ENCODE results near the gene SYP.

Gene SYP

DNA sequence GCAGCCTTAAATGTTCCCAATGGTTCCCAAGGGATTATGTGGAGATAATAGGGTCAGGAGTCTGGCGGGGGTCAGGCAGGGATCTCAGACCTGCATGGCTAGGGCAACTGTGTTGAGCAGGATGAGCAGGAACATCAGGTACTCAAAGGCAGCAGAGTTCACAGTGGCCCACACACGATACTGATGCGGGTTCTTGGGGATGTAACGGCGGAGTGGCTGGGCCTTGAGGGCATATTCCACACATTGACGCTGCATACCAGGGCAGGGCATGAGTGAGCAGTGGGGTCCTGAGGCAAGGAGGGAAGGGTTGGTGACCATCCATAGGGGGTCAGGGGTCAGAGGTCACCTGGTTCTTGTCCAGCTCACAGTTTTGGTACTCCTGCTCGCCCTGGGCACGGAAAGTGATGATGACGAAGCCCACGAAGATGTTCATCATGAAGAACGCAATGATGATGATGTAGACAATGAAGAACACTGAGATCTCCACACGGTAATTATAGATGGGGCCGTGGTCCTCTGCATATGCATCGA is 15.1 kb upstream of the SYP start:
- H3K27ac ChIP-seq (ENCODE audit: low read length) = no peak overlapping the region
- no peaks in the 10 kb centered on the region for H3K4me1 ChIP-seq (ENCODE audit: insufficient read depth, low read length)
- no peak overlapping the region for H3K9ac ChIP-seq (ENCODE audit: low read depth, low read length)
- H3K9me3 ChIP-seq (ENCODE audit: insufficient read depth, low read depth, low read length) = no peaks in the 10 kb centered on the region
- no peaks in the 10 kb centered on the region for H3K27me3 ChIP-seq (ENCODE audit: insufficient read depth, low read length)
- no peaks in the 10 kb centered on the region for H3K36me3 ChIP-seq (ENCODE audit: insufficient read depth, low read depth, low read length)
- H3K4me3 ChIP-seq (ENCODE audit: low read length) = no peak overlapping the region

DNA sequence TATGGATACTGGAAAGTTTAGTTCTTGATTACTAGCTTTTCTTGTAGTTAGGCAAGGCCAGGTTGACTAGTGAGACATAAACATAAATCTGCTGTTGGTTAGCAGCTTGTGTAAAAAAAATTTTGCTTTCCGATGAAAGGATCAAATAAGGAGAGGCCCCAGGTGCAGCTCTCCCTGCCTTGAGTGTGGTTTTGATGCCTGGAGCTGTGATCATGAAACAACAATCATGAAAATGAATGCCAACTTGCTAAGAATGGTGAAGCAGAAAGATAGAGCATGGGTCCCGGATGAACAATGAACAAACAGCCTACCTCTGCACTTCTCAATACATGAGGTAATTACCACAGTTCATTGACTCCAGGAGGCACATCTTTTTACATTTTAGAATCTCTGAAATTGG is 14.4 kb upstream of the SYP start:
- no peaks in the 10 kb centered on the region for H3K27me3 ChIP-seq (ENCODE audit: insufficient read depth, low read length)
- H3K4me1 ChIP-seq (ENCODE audit: insufficient read depth, low read length) = no peaks in the 10 kb centered on the region
- no peaks in the 10 kb centered on the region for H3K36me3 ChIP-seq (ENCODE audit: insufficient read depth, low read depth, low read length)

DNA sequence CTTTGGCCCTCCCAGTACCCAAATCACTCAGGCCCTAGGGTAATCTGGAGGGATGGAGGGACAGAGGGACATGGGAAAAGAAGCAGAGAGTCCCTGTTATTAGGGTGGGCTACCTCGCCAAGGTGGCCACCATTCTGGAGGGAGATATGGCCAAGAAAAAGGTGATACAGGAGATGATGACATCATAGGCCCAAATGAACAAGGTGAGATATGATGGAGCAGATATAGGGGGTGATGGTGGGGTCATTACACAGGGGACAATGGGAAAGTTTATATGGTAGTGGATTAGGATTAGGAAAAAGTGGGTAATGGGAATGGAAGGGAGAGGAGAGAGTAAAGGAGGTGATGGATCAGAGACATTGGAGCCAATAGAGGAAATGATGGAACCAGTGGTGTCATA is 12.9 kb upstream of the SYP start:
- H3K4me3 ChIP-seq (ENCODE audit: low read length) = no peak overlapping the region
- no peaks in the 10 kb centered on the region for H3K27me3 ChIP-seq (ENCODE audit: insufficient read depth, low read length)
- no peaks in the 10 kb centered on the region for H3K9me3 ChIP-seq (ENCODE audit: insufficient read depth, low read depth, low read length)
- H3K9ac ChIP-seq (ENCODE audit: low read depth, low read length) = no peak overlapping the region
- no peaks in the 10 kb centered on the region for H3K4me1 ChIP-seq (ENCODE audit: insufficient read depth, low read length)
- H3K36me3 ChIP-seq (ENCODE audit: insufficient read depth, low read depth, low read length) = no peaks in the 10 kb centered on the region
- no peak overlapping the region for H3K27ac ChIP-seq (ENCODE audit: low read length)

More for the DNA sequence above, 14.4 kb upstream of the SYP start:
- Histone ChIP-seq H3K4me3 (ENCODE audit: low read length) (no peak overlapping the region), H3K27ac (ENCODE audit: low read length) (no peak overlapping the region), H3K9ac (ENCODE audit: low read depth, low read length) (no peak overlapping the region), H3K9me3 (ENCODE audit: insufficient read depth, low read depth, low read length) (no peaks in the 10 kb centered on the region)

DNA sequence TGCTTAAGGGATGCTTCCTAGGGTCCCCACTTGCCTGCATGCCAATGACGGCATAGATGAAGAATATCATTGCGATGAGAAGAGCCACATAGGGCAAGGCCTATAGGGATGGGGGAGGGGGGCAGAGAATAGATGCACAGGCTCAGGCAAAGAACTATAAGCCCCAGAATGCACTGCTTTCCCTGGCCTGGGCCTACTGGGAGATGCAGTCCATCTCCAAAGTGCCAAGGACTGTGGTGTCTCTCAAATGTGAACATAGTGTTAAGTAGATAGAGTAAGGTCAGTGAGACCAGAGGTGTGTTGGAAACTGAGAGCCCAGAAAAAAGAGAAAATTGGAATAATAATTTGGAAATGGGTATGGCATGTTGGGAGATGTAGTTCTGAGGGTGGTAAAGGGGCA is 12.2 kb upstream of the SYP start:
- H3K9me3 ChIP-seq (ENCODE audit: insufficient read depth, low read depth, low read length) = no peaks in the 10 kb centered on the region
- no peak overlapping the region for H3K27ac ChIP-seq (ENCODE audit: low read length)
- H3K27me3 ChIP-seq (ENCODE audit: insufficient read depth, low read length) = no peaks in the 10 kb centered on the region
- no peaks in the 10 kb centered on the region for H3K36me3 ChIP-seq (ENCODE audit: insufficient read depth, low read depth, low read length)
- no peaks in the 10 kb centered on the region for H3K4me1 ChIP-seq (ENCODE audit: insufficient read depth, low read length)
- H3K4me3 ChIP-seq (ENCODE audit: low read length) = no peak overlapping the region
- H3K9ac ChIP-seq (ENCODE audit: low read depth, low read length) = no peak overlapping the region

DNA sequence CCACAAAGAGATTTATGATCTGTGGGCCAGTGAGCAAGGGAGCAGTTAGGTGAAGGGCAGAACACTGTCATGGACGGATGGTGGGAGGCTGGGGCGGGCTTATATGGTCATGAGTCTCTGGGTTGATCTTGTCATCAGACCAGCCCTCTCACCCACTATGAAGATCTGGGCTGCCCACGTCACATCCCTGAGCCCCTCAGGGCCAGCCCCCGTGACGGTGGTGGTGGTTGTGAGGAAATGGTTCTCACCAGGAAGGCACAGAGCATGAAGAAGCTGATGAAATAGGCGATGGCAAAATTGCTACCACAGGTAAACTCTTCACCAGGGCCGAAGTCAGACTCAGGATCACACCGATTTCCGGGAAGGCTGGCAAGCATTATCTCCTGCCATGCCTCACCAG is 11.1 kb upstream of the SYP start:
- no peaks in the 10 kb centered on the region for H3K36me3 ChIP-seq (ENCODE audit: insufficient read depth, low read depth, low read length)
- no peaks in the 10 kb centered on the region for H3K4me1 ChIP-seq (ENCODE audit: insufficient read depth, low read length)
- no peak overlapping the region for H3K9ac ChIP-seq (ENCODE audit: low read depth, low read length)
- no peaks in the 10 kb centered on the region for H3K27me3 ChIP-seq (ENCODE audit: insufficient read depth, low read length)
- H3K9me3 ChIP-seq (ENCODE audit: insufficient read depth, low read depth, low read length) = no peaks in the 10 kb centered on the region
- H3K4me3 ChIP-seq (ENCODE audit: low read length) = no peak overlapping the region
- no peak overlapping the region for H3K27ac ChIP-seq (ENCODE audit: low read length)

DNA sequence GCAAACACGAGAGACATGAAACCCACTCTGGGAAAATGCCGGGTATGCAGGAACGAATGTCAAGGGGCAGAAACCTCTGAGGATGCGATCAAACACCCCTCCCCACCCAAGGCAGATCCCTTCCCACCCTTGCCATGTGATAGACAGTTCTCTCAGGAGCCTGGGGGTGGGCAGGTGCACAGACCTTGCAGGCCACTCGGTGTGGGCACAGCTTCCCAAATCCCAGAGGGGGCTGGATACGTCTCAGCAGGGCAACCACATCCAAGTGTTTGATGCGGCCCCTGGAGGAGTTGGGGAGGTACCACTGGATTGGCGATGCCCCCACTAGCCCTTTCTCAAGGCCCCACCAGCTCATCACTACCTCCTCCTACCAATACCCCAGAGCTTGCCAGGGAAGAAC is 10.4 kb upstream of the SYP start:
- Histone ChIP-seq H3K4me3 (ENCODE audit: low read length) (no peak overlapping the region), H3K4me1 (ENCODE audit: insufficient read depth, low read length) (no peaks in the 10 kb centered on the region), H3K36me3 (ENCODE audit: insufficient read depth, low read depth, low read length) (no peaks in the 10 kb centered on the region), H3K27ac (ENCODE audit: low read length) (no peak overlapping the region), H3K27me3 (ENCODE audit: insufficient read depth, low read length) (no peaks in the 10 kb centered on the region), H3K9me3 (ENCODE audit: insufficient read depth, low read depth, low read length) (no peaks in the 10 kb centered on the region), H3K9ac (ENCODE audit: low read depth, low read length) (no peak overlapping the region)

DNA sequence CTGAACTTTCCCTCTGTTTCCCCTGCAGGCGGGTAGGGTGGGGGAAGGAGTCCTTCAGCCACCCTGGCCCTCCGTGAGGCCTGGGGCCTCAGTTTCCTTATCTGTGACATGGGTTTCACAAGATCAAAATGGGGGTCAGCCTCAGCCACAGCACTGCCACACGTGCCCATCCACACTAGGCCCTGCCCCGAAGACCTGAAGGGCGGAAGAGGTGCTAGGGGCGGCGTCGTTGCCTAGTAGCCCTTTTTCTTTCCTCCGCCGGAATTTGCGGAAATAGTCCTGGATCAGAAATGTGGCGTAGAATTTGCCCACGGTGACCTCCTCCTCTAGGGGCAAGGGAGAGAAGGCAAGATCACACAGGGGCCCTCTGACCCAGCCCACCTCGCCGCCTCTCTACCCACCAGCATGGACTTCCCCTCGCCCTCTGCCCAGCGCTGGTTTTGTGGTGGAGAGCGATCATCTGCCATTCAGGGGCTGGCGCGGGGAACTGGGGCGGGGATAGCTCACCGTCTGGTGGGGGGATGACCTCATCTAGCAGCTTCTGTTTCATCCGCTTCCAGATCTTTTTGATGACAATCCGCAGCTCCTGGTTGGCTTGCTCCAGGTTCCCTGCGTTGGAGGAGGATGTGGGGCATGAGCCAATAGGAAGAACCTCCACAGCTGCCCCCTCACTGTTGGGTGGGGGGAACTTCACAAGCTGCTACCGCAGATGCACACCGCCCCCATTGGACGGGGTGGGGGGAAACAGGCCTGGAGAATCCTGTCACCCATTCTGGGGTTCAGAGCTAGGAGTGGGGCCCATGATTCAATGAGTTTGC is 9.7 kb upstream of the SYP start:
- Histone ChIP-seq H3K36me3 (ENCODE audit: insufficient read depth, low read depth, low read length) (no peaks in the 10 kb centered on the region), H3K9me3 (ENCODE audit: insufficient read depth, low read depth, low read length) (no peaks in the 10 kb centered on the region), H3K4me1 (ENCODE audit: insufficient read depth, low read length) (no peaks in the 10 kb centered on the region), H3K9ac (ENCODE audit: low read depth, low read length) (no peak overlapping the region; the same call in 1 of the 2 replicates), H3K27ac (ENCODE audit: low read length) (no peak overlapping the region), H3K4me3 (ENCODE audit: low read length) (peak overlapping the region; percentile 38; the same call in 1 of the 2 replicates), H3K27me3 (ENCODE audit: insufficient read depth, low read length) (no peaks in the 10 kb centered on the region)

DNA sequence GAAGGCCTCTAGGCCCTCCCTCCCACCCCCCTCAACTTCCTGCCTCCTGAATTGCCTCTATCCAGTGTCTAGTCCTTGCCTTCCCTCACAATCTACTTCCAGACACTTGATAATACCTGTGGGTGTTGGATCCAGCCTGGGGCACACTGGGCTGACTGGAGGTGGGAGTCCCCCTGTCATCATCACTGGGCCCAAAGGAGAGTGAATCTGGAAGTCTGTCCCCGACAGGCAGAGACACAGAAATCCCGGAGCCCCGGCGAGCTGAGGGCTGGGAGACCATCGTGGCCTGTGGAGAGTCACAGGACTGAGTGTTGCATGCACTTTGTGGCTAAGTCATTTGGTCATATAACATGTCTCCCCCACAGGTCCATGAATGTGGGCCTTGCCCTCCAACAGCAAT is 8.4 kb upstream of the SYP start:
- no peaks in the 10 kb centered on the region for H3K36me3 ChIP-seq (ENCODE audit: insufficient read depth, low read depth, low read length)
- H3K9ac ChIP-seq (ENCODE audit: low read depth, low read length) = no peak overlapping the region
- H3K9me3 ChIP-seq (ENCODE audit: insufficient read depth, low read depth, low read length) = no peaks in the 10 kb centered on the region
- H3K27ac ChIP-seq (ENCODE audit: low read length) = no peak overlapping the region
- H3K4me3 ChIP-seq (ENCODE audit: low read length) = no peak overlapping the region
- no peaks in the 10 kb centered on the region for H3K4me1 ChIP-seq (ENCODE audit: insufficient read depth, low read length)
- no peaks in the 10 kb centered on the region for H3K27me3 ChIP-seq (ENCODE audit: insufficient read depth, low read length)

DNA sequence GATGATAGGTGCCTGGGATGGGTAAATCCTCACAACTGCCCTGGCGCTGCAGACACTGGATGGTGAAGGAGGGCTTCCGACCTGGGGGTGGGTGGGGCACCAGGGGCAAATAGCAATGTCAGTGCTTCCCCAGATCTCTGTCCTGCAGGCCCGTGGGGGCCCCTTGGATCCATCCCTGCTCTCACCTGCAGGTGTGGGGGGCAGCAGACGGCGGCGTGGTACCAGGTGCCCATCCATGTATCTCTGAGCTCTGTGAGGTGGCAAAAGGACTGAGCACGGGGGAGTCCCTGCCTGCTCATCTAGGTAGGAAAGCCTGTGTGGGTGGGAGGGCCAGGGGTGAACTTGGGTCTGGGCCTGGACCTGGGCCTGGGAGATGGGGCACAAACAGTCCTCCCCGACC is 6.5 kb upstream of the SYP start:
- H3K27ac ChIP-seq (ENCODE audit: low read length) = no peak overlapping the region
- H3K27me3 ChIP-seq (ENCODE audit: insufficient read depth, low read length) = no peaks in the 10 kb centered on the region
- no peaks in the 10 kb centered on the region for H3K36me3 ChIP-seq (ENCODE audit: insufficient read depth, low read depth, low read length)
- H3K4me1 ChIP-seq (ENCODE audit: insufficient read depth, low read length) = no peaks in the 10 kb centered on the region
- no peaks in the 10 kb centered on the region for H3K9me3 ChIP-seq (ENCODE audit: insufficient read depth, low read depth, low read length)
- no peak overlapping the region for H3K9ac ChIP-seq (ENCODE audit: low read depth, low read length)
- H3K4me3 ChIP-seq (ENCODE audit: low read length) = no peak overlapping the region

DNA sequence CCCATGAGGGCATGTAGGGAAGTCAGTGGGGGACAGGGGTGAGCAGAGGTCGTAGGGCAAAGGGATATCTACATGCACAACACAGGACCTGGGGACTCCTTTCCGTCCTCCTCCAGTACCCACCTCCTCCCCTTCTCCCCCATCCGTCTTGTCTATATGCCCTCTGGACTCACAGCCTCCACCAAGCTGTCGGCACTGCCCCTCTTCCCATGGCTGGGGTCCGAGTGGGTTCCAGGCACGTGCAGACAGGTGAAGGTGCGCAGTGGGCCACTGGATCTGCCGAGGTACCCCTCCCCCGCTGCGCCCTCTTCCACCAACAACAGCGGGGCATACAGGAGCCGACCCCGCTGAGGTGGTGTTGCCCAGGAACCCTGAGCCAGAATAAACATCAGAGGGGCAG is 5.5 kb upstream of the SYP start:
- Histone ChIP-seq H3K9ac (ENCODE audit: low read depth, low read length) (no peak overlapping the region), H3K27me3 (ENCODE audit: insufficient read depth, low read length) (no peaks in the 10 kb centered on the region), H3K36me3 (ENCODE audit: insufficient read depth, low read depth, low read length) (no peaks in the 10 kb centered on the region), H3K4me1 (ENCODE audit: insufficient read depth, low read length) (no peaks in the 10 kb centered on the region), H3K4me3 (ENCODE audit: low read length) (no peak overlapping the region), H3K9me3 (ENCODE audit: insufficient read depth, low read depth, low read length) (no peaks in the 10 kb centered on the region), H3K27ac (ENCODE audit: low read length) (no peak overlapping the region)

DNA sequence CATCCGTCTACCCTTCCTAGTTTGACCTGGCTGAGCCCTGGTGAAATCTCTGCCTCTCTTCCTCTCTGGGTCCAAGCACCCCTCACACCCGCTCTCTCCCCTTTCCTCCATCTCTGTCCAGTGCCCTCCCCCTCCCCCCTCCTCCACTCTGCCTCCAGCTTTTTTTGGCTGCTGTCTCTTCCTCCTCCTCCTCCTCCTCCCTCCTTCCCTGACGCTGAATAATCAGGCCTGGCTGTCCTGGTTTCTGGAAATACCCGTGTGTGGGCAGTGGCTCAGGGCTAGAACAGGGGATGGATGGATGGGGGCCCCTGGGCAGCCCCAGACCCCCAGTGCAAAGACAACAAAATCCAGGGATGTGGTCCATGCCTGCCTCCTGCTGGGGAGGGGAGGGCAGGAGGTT is 4.7 kb upstream of the SYP start:
- Histone ChIP-seq H3K9ac (ENCODE audit: low read depth, low read length) (no peak overlapping the region), H3K4me1 (ENCODE audit: insufficient read depth, low read length) (no peaks in the 10 kb centered on the region), H3K4me3 (ENCODE audit: low read length) (no peak overlapping the region), H3K9me3 (ENCODE audit: insufficient read depth, low read depth, low read length) (no peaks in the 10 kb centered on the region), H3K36me3 (ENCODE audit: insufficient read depth, low read depth, low read length) (no peaks in the 10 kb centered on the region), H3K27ac (ENCODE audit: low read length) (no peak overlapping the region), H3K27me3 (ENCODE audit: insufficient read depth, low read length) (no peaks in the 10 kb centered on the region)

DNA sequence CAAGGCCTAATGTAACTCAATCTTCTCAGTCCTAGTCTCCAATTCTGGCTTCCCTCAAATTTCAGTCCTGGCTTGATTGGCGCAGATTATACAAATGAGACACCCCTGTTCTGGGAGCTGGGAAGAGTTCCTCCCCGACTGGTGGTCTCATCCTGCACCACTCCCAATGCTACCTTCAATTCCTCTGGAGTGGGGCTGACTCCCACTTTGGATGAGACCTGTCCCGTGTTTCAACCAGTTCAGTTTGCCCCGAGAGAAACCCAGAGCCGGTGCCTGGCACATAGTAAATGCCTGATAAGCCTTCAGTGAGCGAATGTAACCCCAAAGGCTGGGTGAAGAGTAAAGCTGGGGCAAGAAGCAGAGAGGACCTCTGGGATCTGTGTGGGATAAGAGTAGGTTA is 4.0 kb upstream of the SYP start:
- no peaks in the 10 kb centered on the region for H3K36me3 ChIP-seq (ENCODE audit: insufficient read depth, low read depth, low read length)

More for the DNA sequence above, 4.0 kb upstream of the SYP start:
- Histone ChIP-seq H3K27ac (ENCODE audit: low read length) (no peak overlapping the region), H3K4me1 (ENCODE audit: insufficient read depth, low read length) (no peaks in the 10 kb centered on the region; the same call in 1 of the 2 replicates), H3K27me3 (ENCODE audit: insufficient read depth, low read length) (peaks cover 5% of the 10 kb centered on the region), H3K9ac (ENCODE audit: low read depth, low read length) (no peak overlapping the region), H3K4me3 (ENCODE audit: low read length) (no peak overlapping the region), H3K9me3 (ENCODE audit: insufficient read depth, low read depth, low read length) (no peaks in the 10 kb centered on the region)
